Keratinocyte (primary cell): ENCODE measurements around the gene LTB4R. TPM values are rescaled to one million over a fixed set of nuclear protein-coding genes. Genes with fewer than 3 reads are reported as not detected.

Experiments used
- DNase-seq: peaks from one replicate; pipeline ENCODE4 v3.0.0-alpha.2; 2011; ENCODE audit warnings: low read depth, missing footprints, low spot score
- FAIRE-seq: peaks from 2 replicates; lab custom pipeline; 2011; peaks lifted over from hg19 to GRCh38; lab: Jason Lieb, UNC
- H2AFZ ChIP-seq: 2 replicates; pipeline ENCODE4 v1.6.0; 2012; ENCODE audit warnings: low read length, control low read depth, inconsistent platforms; ENCODE audit not compliant: control insufficient read depth
- H3K27ac ChIP-seq: 2 replicates; pipeline ENCODE4 v1.5.1; 2011; ENCODE audit warnings: low read length; ENCODE audit not compliant: control insufficient read depth, insufficient read depth
- H3K27me3 ChIP-seq: 3 replicates; pipeline ENCODE4 v1.6.0; 2011; ENCODE audit warnings: low read length; ENCODE audit not compliant: control insufficient read depth, insufficient read depth; ENCODE audit errors: extremely low read depth
- H3K36me3 ChIP-seq, 2 experiments: 2 replicates in 1 of 2; 3 replicates in 1 of 2; pipeline ENCODE4 v1.5.1; 2011; ENCODE audit warnings: low read length in 2 of 2, mild to moderate bottlenecking in 1 of 2; ENCODE audit not compliant: control insufficient read depth in 2 of 2, insufficient read depth in 2 of 2; ENCODE audit errors: extremely low read depth in 1 of 2
- H3K4me1 ChIP-seq: 3 replicates; pipeline ENCODE4 v1.5.1; 2011; ENCODE audit warnings: low read length; ENCODE audit not compliant: control insufficient read depth, insufficient read depth; ENCODE audit errors: extremely low read depth
- H3K4me2 ChIP-seq: 3 replicates; pipeline ENCODE4 v1.6.0; 2011; ENCODE audit warnings: low read depth, low read length; ENCODE audit not compliant: control insufficient read depth, insufficient read depth; ENCODE audit errors: extremely low read depth
- H3K4me3 ChIP-seq, 3 experiments: fragments of 200-600 bp in 1 of 3; sonication (generic) in 1 of 3; 2 replicates in 2 of 3; 3 replicates in 1 of 3; pipeline ENCODE4 v1.5.1; 2011 to 2016; ENCODE audit warnings: low read length in 3 of 3, mild to moderate bottlenecking in 3 of 3, control low read depth in 2 of 3, inconsistent platforms in 1 of 3, low read depth in 1 of 3, mixed read lengths in 1 of 3, mixed run types in 1 of 3, moderate library complexity in 1 of 3; ENCODE audit not compliant: control insufficient read depth in 2 of 3, insufficient read depth in 2 of 3; ENCODE audit errors: extremely low read depth in 1 of 3
- H3K79me2 ChIP-seq: 2 replicates; pipeline ENCODE4 v1.6.0; 2012; ENCODE audit warnings: low read length; ENCODE audit not compliant: control insufficient read depth, insufficient read depth
- H3K9ac ChIP-seq: 3 replicates; pipeline ENCODE4 v1.6.0; 2011; ENCODE audit warnings: low read length; ENCODE audit not compliant: control insufficient read depth, insufficient read depth; ENCODE audit errors: extremely low read depth
- H3K9me1 ChIP-seq: 3 replicates; pipeline ENCODE4 v1.6.0; 2011; ENCODE audit warnings: low read length; ENCODE audit not compliant: control insufficient read depth, insufficient read depth; ENCODE audit errors: extremely low read depth
- H3K9me3 ChIP-seq: 2 replicates; pipeline ENCODE4 v1.5.1; 2012; ENCODE audit warnings: low read depth, low read length; ENCODE audit not compliant: control insufficient read depth
- H4K20me1 ChIP-seq: 3 replicates; pipeline ENCODE4 v1.6.0; 2011; ENCODE audit warnings: low read length; ENCODE audit not compliant: control insufficient read depth, insufficient read depth; ENCODE audit errors: extremely low read depth
- EZH2 ChIP-seq: IDR thresholded peaks from one replicate; pipeline ENCODE4 v1.6.1; 2012; ENCODE audit warnings: inconsistent platforms, mild to moderate bottlenecking, low read length, moderate library complexity
- dilution Hi-C: fragments of 300-500 bp; cut with MboI; formaldehyde crosslinking; loops from one replicate; pipeline ENCODE4 v1.7.0; 2020; ENCODE audit warnings: low sequenced_read_pairs; ENCODE audit not compliant: extremely low pct_ligation_motif_present
- polyA plus RNA-seq, 5 experiments: library from polyadenylated mRNA; depleted of rRNA in 3 of 5; stranded (reverse) in 3 of 5; stranded (forward) in 1 of 5; unstranded in 1 of 5; fragments of >200 nt; gene quantifications; 1 replicate in 1 of 5; 2 replicates in 3 of 5; 3 replicates in 1 of 5; pipeline versions ENCODE4 v1.2.1 to v1.2.3, GENCODE V29; 2011 to 2012; ENCODE audit warnings: missing spikeins in 2 of 5, low read depth in 1 of 5, low replicate concordance in 1 of 5
- TF ChIP-seq, protein P1 (sequence below), 3 experiments: IDR thresholded peaks in 1 of 3; conservative IDR thresholded peaks in 1 of 3; optimal IDR thresholded peaks in 1 of 3; 2 replicates in 2 of 3; 3 replicates in 1 of 3; pipeline versions ENCODE3 to v1.5.1; 2011; ENCODE audit warnings: low read length in 3 of 3, mild to moderate bottlenecking in 3 of 3, moderate library complexity in 2 of 3, control low read depth in 1 of 3, inconsistent platforms in 1 of 3; ENCODE audit not compliant: insufficient read depth in 2 of 3; ENCODE audit errors: extremely low read depth in 1 of 3

LTB4R gene
- polyA plus RNA-seq, 1 donor (not counting 4 experiments of a cell fraction or from before 2014, with no cell fraction given) = 14.6 TPM

DNA sequence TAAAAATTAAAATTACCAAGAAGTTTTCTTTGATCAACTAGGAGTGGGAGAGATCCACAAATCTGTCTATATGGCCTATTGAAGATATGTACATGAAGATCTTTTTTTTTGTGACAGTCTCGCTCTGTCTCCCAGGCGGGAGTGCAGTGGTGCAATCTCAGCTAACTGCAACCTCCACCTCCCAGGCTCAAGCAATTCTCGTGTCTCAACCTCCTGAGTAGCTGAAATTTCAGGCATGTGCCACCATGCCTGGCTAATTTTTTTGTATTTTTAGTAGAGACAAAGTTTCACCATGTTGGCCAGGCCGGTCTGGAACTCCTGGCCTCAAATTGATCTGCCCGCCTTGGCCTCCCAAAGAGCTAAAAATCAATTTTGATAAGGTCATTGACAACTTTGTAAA, 52.1 kb downstream of the LTB4R start:
- FAIRE-seq (no peak), DNase-seq (no peak)
- Histone ChIP-seq H3K27me3 (no peaks in the 10 kb centered on the region), H4K20me1 (no peaks in the 10 kb centered on the region), H3K36me3 (no peaks in the 10 kb centered on the region), H3K4me3 (no peak overlapping the region), H3K4me1 (peaks cover 23% of the 10 kb centered on the region), H3K9ac (no peak overlapping the region), H3K4me2 (no peak overlapping the region), H3K79me2 (no peaks in the 10 kb centered on the region), H3K27ac (no peak overlapping the region), H3K9me3 (no peaks in the 10 kb centered on the region), H3K9me1 (no peaks in the 10 kb centered on the region), H2AFZ (no peak overlapping the region)
- TF ChIP-seq, protein P1, sequence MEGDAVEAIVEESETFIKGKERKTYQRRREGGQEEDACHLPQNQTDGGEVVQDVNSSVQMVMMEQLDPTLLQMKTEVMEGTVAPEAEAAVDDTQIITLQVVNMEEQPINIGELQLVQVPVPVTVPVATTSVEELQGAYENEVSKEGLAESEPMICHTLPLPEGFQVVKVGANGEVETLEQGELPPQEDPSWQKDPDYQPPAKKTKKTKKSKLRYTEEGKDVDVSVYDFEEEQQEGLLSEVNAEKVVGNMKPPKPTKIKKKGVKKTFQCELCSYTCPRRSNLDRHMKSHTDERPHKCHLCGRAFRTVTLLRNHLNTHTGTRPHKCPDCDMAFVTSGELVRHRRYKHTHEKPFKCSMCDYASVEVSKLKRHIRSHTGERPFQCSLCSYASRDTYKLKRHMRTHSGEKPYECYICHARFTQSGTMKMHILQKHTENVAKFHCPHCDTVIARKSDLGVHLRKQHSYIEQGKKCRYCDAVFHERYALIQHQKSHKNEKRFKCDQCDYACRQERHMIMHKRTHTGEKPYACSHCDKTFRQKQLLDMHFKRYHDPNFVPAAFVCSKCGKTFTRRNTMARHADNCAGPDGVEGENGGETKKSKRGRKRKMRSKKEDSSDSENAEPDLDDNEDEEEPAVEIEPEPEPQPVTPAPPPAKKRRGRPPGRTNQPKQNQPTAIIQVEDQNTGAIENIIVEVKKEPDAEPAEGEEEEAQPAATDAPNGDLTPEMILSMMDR (optimal IDR thresholded peaks at IDR 0.05 in 1 of 3, IDR thresholded peaks at IDR 0.05 in 1 of 3, conservative IDR thresholded peaks at IDR 0.05 in 1 of 3; ENCODE audit: extremely low read depth in 1 of 3, insufficient read depth in 2 of 3, low read length in 3 of 3) = no peak
- no peak for TF ChIP-seq EZH2
- dilution Hi-C loops = no loop called here

DNA sequence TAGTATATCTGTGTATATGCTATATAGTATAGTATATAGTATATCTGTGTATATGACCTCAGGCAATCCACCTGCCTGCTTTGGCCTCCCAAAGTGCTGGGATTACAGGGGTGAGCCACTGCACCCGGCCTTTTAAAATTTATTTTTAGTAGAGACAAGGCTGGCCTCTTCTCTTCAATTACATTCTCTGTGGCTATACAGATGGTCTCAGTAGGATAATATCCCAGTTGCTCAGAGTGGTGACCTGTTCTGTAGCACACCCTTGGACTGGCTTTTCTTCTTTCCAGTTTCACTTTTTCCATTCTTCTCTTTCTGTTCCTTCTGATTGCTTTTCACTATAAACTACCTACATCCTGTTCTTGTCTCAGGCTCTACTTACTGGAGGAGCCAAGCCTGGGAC, 53.5 kb downstream of the LTB4R start:
- no peaks in the 10 kb centered on the region for H3K36me3 ChIP-seq
- H3K27me3 ChIP-seq = no peaks in the 10 kb centered on the region
- dilution Hi-C loops = no loop called here
- H3K4me3 ChIP-seq = no peak overlapping the region
- H3K9me1 ChIP-seq = no peaks in the 10 kb centered on the region
- H3K4me2 ChIP-seq = no peak overlapping the region
- no peak for DNase-seq
- H4K20me1 ChIP-seq = no peaks in the 10 kb centered on the region
- H3K4me1 ChIP-seq = peaks cover 23% of the 10 kb centered on the region
- no peak for FAIRE-seq
- no peak overlapping the region for H3K9ac ChIP-seq
- TF ChIP-seq, protein P1 (optimal IDR thresholded peaks at IDR 0.05 in 1 of 3, IDR thresholded peaks at IDR 0.05 in 1 of 3, conservative IDR thresholded peaks at IDR 0.05 in 1 of 3; ENCODE audit: extremely low read depth in 1 of 3, insufficient read depth in 2 of 3, low read length in 3 of 3) = no peak
- TF ChIP-seq EZH2 = no peak
- no peaks in the 10 kb centered on the region for H3K79me2 ChIP-seq
- peak overlapping the region; percentile 36 for H2AFZ ChIP-seq
- no peaks in the 10 kb centered on the region for H3K9me3 ChIP-seq
- no peak overlapping the region for H3K27ac ChIP-seq
